HG02610 (cell line): ENCODE measurements around the gene PPP1R13L.
"Not testable (repeated sequence)": the region's sequence is repeated elsewhere in the genome, so short reads cannot be mapped to it uniquely, and the experiment has no call there.

Source experiments
- ATAC-seq: cut with Tn5 transposase; IDR thresholded peaks from one replicate; pipeline ENCODE4 v1.9.1; 2021; ENCODE audit warnings: mild to moderate bottlenecking, moderate library complexity; ENCODE audit not compliant: unreplicated experiment

The PPP1R13L gene

GRCh38 chr19:45404557-45405434 is at the start of gene PPP1R13L:
Gene PPP1R13L (minus strand): TSS chr19:45405069. CDS start chr19:45398318, 6,751 bp downstream.
- no peak for ATAC-seq

GRCh38 chr19:45451850-45452387 is 47.0 kb upstream of the PPP1R13L start:
- ATAC-seq, result no peak

- no peak for ATAC-seq
Measured at GRCh38 chr19:45451131-45451849, 46.4 kb upstream of the PPP1R13L start.

GRCh38 chr19:45450012-45450333 is 45.1 kb upstream of the PPP1R13L start:
- ATAC-seq, result no peak

GRCh38 chr19:45448887-45449299 is 44.0 kb upstream of the PPP1R13L start:
- no peak for ATAC-seq

- ATAC-seq, result no peak
Measured at GRCh38 chr19:45448425-45448756, 43.5 kb upstream of the PPP1R13L start.

GRCh38 chr19:45446944-45447343 is 42.1 kb upstream of the PPP1R13L start:
- no peak for ATAC-seq

GRCh38 chr19:45446295-45446694 is 41.4 kb upstream of the PPP1R13L start:
- no peak for ATAC-seq

GRCh38 chr19:45445139-45445538 is 40.3 kb upstream of the PPP1R13L start:
- no peak for ATAC-seq

GRCh38 chr19:45444318-45445041 is 39.6 kb upstream of the PPP1R13L start:
- ATAC-seq, result peak; percentile 39

- peak; percentile 32 for ATAC-seq
Measured at GRCh38 chr19:45443462-45444317, 38.8 kb upstream of the PPP1R13L start.

- no peak for ATAC-seq
Measured at GRCh38 chr19:45442778-45443461, 38.1 kb upstream of the PPP1R13L start.

GRCh38 chr19:45442408-45442777 is 37.5 kb upstream of the PPP1R13L start:
- no peak for ATAC-seq

GRCh38 chr19:45440873-45441654 is 36.2 kb upstream of the PPP1R13L start:
- ATAC-seq, result no peak

- no peak for ATAC-seq
Measured at GRCh38 chr19:45440259-45440638, 35.4 kb upstream of the PPP1R13L start.

- ATAC-seq, result peak; percentile 44
Measured at GRCh38 chr19:45439569-45440258, 34.8 kb upstream of the PPP1R13L start.

- no peak for ATAC-seq
Measured at GRCh38 chr19:45439190-45439568, 34.3 kb upstream of the PPP1R13L start.

- ATAC-seq, result no peak
Measured at GRCh38 chr19:45437328-45437727, 32.5 kb upstream of the PPP1R13L start.

- ATAC-seq, result not testable (repeated sequence)
Measured at GRCh38 chr19:45432543-45432942, 27.7 kb upstream of the PPP1R13L start.
